Esophagus muscularis mucosa (tissue), 4 donors: ENCODE measurements around the gene ZNF248.

Experiments used
- CTCF ChIP-seq, 3 experiments: fragments of 200-600 bp in 2 of 3; fragments of 450-650 bp in 1 of 3; sonication (generic) in 2 of 3; IDR thresholded peaks; one replicate each; pipeline ENCODE4 v1.5.1; 2017 to 2019; ENCODE audit warnings: antibody characterized with exemption in 3 of 3, mild to moderate bottlenecking in 2 of 3, moderate library complexity in 1 of 3
- EP300 ChIP-seq: sonication (generic); formaldehyde crosslinking; IDR thresholded peaks from one replicate; pipeline ENCODE4 v1.6.1; 2017; ENCODE audit warnings: antibody characterized with exemption
- POLR2A ChIP-seq: fragments of 450-650 bp; IDR thresholded peaks from one replicate; pipeline ENCODE4 v1.6.1; 2017; ENCODE audit warnings: antibody characterized with exemption, moderate library complexity, mild to moderate bottlenecking, low read depth
- POLR2AphosphoS5 ChIP-seq, 2 donors: sonication (generic); formaldehyde crosslinking; IDR thresholded peaks; one replicate each; pipeline ENCODE4 v1.6.1; 2017; ENCODE audit warnings: antibody characterized with exemption in 2 of 2

GRCh38 chr10:37844644-37845043 is 12.8 kb downstream of the ZNF248 start:
- TF ChIP-seq CTCF (IDR thresholded peaks at IDR 0.05) (no peak), POLR2AphosphoS5 (IDR thresholded peaks at IDR 0.05) (no peak), POLR2A (no peak), EP300 (no peak)
